ENCODE measurements around the gene FADS3.

FADS3 gene

DNA sequence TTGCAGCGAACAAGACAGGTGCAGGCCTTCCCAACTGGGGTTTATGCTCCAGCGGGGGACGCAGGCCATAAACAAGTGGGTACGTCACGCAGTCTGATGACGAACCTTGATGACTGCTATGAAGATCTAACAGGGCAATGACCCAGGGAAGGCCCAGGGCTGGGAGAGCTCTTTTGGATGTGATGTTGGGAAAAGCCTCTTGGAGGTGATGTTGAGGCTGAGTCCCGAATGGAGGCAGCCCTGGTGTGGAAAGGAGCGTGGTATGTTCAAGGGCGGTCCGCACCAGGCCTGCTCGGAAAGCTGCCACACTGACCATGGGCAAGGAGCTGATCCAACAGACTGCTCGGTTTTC, 57.4 kb downstream of the FADS3 start:
- no peak for TF ChIP-seq TAF1 (IDR thresholded peaks at IDR 0.05; ENCODE audit: borderline replicate concordance, low read depth, low read length)
- TF ChIP-seq POLR2A (IDR thresholded peaks at IDR 0.05; ENCODE audit: low read depth, low read length) = no peak
- no peak for TF ChIP-seq POLR2AphosphoS5 (IDR thresholded peaks at IDR 0.05; ENCODE audit: low read depth, low read length)
- FAIRE-seq (peak; percentile 51), DNase-seq (ENCODE audit: insufficient read length) (no peak)

DNA sequence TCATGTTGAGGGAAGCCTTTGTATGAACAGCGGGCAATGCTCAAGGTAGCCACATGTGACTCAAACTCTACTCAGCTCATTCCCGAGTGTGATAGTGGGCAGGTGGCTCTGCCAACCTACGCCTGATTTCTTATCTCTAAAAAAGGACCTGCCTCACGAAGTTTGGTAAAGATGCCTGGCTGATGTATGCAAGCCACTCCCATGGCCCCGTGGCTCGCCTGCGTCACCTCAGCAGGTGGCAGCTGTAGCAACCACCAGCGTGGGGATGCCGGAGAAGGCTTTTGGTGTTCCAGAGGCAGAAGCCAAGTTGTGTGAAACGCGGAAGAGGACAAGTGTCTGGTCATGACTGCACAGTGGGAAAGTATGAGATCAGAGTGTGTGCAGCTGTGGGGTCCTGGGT, 57.9 kb downstream of the FADS3 start:
- FAIRE-seq = no peak
- DNase-seq (ENCODE audit: insufficient read length) = no peak
- TF ChIP-seq POLR2A (IDR thresholded peaks at IDR 0.05; ENCODE audit: low read depth, low read length) (no peak), POLR2AphosphoS5 (IDR thresholded peaks at IDR 0.05; ENCODE audit: low read depth, low read length) (no peak), TAF1 (IDR thresholded peaks at IDR 0.05; ENCODE audit: borderline replicate concordance, low read depth, low read length) (no peak)

DNA sequence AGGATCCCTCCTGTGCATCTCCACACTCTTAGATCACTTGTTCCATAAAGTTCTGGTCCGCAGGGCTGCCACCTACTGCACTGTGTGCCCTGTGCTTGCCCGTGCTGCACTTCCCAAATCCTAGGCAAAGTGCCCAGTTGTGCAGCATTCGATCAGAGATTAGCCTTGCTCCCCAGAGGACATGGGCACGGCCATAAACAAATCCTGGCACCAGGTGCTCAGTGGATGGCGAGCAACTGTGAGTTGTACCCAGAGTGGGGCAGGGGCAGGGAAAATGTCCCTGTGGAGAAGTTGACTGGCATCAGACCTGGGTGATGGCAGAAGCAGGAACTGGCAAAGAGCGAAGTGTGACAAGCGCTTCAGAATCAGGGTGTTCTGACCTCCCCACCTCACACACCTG, 58.6 kb downstream of the FADS3 start:
- no peak for DNase-seq (ENCODE audit: insufficient read length)

DNA sequence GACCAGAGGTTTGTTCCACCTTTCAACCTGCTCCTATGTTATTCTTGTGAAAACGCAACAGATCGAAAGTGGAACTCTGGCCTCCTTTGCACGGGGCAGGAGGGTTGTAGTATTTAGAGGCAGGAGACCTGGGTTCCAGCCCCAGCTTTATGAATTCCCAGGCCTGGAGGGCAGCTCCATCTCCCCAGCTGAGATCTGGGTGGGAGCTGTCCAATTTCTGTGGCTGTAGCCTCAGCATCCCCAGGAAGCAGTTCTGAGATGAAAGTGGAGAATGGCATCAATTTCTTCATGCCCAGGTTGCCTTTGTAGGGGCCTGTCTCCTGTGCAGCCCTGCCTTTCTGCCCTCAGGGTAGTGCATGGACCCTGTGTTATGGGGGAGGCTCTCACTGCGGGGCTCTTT, 59.1 kb downstream of the FADS3 start:
- no peak for TF ChIP-seq TAF1 (IDR thresholded peaks at IDR 0.05; ENCODE audit: borderline replicate concordance, low read depth, low read length)
- TF ChIP-seq POLR2A (IDR thresholded peaks at IDR 0.05; ENCODE audit: low read depth, low read length) = no peak
- TF ChIP-seq POLR2AphosphoS5 (IDR thresholded peaks at IDR 0.05; ENCODE audit: low read depth, low read length) = no peak
- DNase-seq (ENCODE audit: insufficient read length) = no peak
- FAIRE-seq = no peak

More for the DNA sequence above, 58.6 kb downstream of the FADS3 start:
- no peak for TF ChIP-seq TAF1 (IDR thresholded peaks at IDR 0.05; ENCODE audit: borderline replicate concordance, low read depth, low read length)
- no peak for TF ChIP-seq POLR2AphosphoS5 (IDR thresholded peaks at IDR 0.05; ENCODE audit: low read depth, low read length)
- TF ChIP-seq POLR2A (IDR thresholded peaks at IDR 0.05; ENCODE audit: low read depth, low read length) = no peak
- FAIRE-seq = no peak

DNA sequence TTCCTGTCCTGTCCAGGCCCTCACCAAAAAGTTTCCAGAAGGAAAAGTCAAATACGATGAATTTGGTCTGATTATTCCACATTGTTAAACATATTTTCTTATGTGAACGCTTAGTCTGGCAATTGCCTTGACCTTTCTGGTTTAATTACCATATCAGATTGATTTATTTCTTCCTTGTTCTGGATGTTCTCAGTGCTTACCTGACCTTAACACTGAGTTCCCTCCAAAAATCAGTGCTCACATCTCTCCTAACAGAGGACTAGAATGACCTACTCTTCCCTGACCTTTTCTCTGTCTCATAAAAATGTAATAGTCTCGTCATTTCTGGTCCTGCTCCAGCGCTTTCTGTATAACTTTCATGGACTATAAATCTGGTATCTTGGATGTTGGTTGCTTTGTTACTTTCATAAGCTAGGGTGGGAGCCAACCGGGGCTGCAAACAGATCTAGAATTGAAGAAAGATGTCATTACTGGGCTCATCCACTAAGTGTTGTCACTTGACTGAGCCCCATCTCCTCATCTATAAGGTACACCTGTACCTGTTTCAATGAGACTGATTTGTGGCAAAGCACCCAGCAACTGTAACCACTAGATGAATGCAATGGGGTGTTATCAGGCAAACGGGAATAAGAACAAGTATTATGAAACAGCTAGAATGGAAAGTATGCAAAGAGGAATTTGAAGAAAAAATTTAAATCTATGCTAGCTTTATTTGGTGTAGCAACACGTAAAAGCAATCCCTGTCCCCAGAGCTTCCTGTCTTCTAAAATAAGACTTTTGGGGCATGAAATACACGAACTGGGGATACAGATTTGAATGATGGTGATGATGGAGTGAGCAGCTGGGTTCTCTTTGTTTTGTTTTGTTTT, 60.9 kb downstream of the FADS3 start:
- TF ChIP-seq POLR2A (IDR thresholded peaks at IDR 0.05; ENCODE audit: low read depth, low read length) (no peak), POLR2AphosphoS5 (IDR thresholded peaks at IDR 0.05; ENCODE audit: low read depth, low read length) (no peak), TAF1 (IDR thresholded peaks at IDR 0.05; ENCODE audit: borderline replicate concordance, low read depth, low read length) (no peak)
- FAIRE-seq = peak; percentile 46
- no peak for DNase-seq (ENCODE audit: insufficient read length)

DNA sequence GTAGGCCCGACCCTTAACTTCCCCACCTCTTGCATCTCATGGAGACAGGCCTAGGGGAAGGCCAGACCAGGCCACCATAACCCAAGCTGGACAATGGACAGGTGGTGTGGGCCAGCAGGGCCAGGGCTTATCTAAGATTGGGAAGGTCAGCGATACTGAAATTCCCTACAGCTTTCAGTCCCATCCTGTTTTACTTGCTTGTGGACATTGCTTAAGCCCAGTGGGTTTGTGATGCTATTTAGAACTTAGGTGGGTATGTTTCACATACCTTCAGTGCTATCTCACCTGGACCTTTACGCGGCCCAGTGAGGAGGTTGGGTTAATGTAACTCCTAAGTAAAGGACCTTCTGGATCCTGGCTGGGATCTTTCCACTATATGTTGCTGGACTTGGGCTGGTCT, 61.5 kb downstream of the FADS3 start:
- DNase-seq (ENCODE audit: insufficient read length) (no peak), FAIRE-seq (peak; percentile 57)
- TF ChIP-seq POLR2AphosphoS5 (IDR thresholded peaks at IDR 0.05; ENCODE audit: low read depth, low read length) (no peak), TAF1 (IDR thresholded peaks at IDR 0.05; ENCODE audit: borderline replicate concordance, low read depth, low read length) (no peak), POLR2A (IDR thresholded peaks at IDR 0.05; ENCODE audit: low read depth, low read length) (no peak)

DNA sequence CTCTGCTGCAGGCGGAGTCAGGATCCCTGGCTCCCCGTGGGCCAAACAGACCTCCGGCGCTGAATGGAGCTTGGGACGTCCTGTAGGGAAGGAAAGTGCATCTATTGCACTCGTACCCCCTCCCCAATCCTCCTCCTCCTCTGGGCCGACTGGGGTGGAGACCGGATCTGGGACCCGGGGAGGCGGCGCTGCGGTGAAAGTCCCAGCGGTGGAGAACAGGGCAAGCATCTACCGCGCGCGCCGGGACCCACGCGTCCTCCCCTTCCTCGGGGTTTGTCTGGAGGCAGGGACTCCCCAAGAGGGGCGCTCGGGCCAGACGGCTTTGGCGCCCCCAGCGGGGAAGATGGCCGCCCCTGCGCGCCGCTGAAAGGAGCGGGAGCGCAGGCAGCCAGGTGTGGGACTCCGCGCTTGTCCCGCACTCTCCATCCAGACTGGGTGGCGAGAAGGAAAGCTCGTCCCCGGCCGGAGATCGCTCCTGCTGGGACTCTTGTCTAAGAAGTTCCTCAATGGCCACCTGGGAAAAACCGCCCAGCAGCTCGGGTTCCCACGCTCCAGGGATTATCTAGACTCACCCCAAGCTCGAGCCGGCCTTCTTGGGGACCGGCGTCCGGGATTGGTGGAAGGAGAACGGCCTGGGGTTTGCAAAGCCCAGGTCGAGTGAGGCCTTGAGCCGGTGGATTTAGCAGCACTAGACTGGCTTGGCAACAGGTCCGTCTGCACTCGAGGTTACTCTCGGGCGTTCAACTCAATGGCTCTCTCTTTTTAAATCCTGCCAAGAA, 62.5 kb downstream of the FADS3 start:
- TF ChIP-seq POLR2A (IDR thresholded peaks at IDR 0.05; ENCODE audit: low read depth, low read length) (peak; percentile 48; the same call in 1 of the 2 replicates), TAF1 (IDR thresholded peaks at IDR 0.05; ENCODE audit: borderline replicate concordance, low read depth, low read length) (no peak), POLR2AphosphoS5 (IDR thresholded peaks at IDR 0.05; ENCODE audit: low read depth, low read length) (no peak)
- DNase-seq (ENCODE audit: insufficient read length) = peak; percentile 75
- no peak for FAIRE-seq

DNA sequence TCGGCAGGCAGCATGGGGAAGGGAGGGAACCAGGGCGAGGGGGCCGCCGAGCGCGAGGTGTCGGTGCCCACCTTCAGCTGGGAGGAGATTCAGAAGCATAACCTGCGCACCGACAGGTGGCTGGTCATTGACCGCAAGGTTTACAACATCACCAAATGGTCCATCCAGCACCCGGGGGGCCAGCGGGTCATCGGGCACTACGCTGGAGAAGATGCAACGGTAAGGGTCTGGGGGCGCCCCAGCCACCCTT, 63.0 kb downstream of the FADS3 start:
- FAIRE-seq = no peak

DNA sequence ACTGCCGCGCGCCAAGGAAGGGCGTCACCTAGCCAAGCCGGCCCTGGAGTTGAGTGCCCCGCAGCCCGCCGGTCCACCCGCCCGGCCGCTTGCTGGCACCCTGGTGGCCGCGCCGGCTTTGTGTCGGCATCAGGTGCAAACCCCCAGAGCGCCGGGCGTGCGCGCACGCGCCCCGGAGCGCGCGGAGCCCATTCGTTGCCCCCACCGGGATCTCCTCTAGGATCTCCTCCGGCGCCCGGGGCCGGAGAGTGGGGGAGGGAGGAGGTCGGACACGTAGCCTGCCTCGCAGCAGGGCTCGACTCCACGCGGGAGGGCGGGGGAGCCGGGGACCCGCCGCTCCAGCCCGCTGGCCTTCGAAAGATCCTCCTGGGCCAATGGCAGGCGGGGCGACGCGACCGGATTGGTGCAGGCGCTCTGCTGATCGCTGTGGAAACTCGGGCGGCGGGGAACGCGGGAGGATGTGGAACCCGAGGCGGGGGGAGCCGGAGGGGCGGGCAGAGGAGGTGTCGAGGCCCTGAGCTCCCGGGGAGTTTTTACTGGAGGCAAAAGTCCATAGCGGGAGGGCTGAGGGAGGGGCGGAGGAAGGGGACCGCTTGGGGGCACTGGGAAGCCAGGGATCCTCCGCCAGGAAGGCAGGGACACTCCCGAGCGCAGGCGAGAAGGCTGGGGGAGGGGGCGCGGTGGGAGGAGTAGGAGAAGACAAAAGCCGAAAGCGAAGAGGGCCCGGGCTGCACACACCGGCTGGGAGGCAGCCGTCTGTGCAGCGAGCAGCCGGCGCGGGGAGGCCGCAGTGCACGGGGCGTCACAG, 63.6 kb downstream of the FADS3 start, which contains the start of gene FADS2:
Gene FADS2, plus strand, starts transcription at position 730 of the 808 bp plus-strand sequence. CDS start 91 bp downstream, outside the sequence.
- FAIRE-seq (peak; percentile 99), DNase-seq (ENCODE audit: insufficient read length) (peak; percentile 92)
- TF ChIP-seq POLR2A (IDR thresholded peaks at IDR 0.05; ENCODE audit: low read depth, low read length) (peak; percentile 67; the same call in 1 of the 2 replicates), TAF1 (IDR thresholded peaks at IDR 0.05; ENCODE audit: borderline replicate concordance, low read depth, low read length) (no peak; the same call in 1 of the 2 replicates), POLR2AphosphoS5 (IDR thresholded peaks at IDR 0.05; ENCODE audit: low read depth, low read length) (peak; percentile 80)

More for the DNA sequence above, 63.0 kb downstream of the FADS3 start:
- DNase-seq (ENCODE audit: insufficient read length) = no peak
- no peak for TF ChIP-seq POLR2A (IDR thresholded peaks at IDR 0.05; ENCODE audit: low read depth, low read length)
- TF ChIP-seq POLR2AphosphoS5 (IDR thresholded peaks at IDR 0.05; ENCODE audit: low read depth, low read length) = peak; percentile 31; the same call in 1 of the 2 replicates

DNA sequence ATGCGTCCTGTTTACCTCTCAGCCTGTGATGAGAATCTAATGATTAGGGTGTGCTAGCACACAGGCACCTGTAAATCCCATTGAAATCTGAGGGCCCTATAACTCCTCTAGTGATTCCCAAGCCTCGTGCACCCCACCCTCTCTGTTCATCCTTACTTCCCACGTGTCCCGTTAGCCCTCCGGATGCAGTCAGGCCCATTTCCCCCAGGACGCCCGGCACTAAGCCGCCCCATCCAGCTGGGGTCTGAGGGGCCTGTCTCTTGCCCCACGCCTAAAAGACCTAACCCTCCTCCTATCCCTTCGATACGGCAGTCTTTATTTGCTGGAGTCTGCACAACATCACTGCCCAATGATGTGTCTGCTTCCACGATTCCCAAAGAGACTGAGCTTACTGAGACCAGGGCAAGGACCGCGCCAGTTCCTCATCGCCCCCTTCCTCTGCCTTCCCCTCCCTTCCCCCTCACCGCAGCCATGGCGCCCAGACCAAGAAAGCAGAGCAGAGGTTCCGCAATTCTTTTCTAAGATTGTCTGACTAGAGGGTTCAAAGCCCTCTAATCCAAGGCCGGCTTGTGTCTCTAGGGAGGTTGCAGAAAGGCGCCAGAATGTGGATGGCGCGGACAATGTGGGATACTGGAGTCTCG, 64.3 kb downstream of the FADS3 start:
- FAIRE-seq (no peak), DNase-seq (ENCODE audit: insufficient read length) (peak; percentile 42)
- TF ChIP-seq POLR2AphosphoS5 (IDR thresholded peaks at IDR 0.05; ENCODE audit: low read depth, low read length) (peak; percentile 49; the same call in 1 of the 2 replicates), TAF1 (IDR thresholded peaks at IDR 0.05; ENCODE audit: borderline replicate concordance, low read depth, low read length) (no peak; the same call in 1 of the 2 replicates)

Measured in GM12892 (cell line).